DND-41 (cell line): ENCODE data around the gene LSM6.

Experiments used
- EZH2 ChIP-seq: IDR thresholded peaks from 3 replicates; pipeline ENCODE4 v1.6.1; 2012; ENCODE audit warnings: borderline replicate concordance, low read depth, mild to moderate bottlenecking, moderate library complexity, low read length, inconsistent platforms; ENCODE audit not compliant: severe bottlenecking
- TF ChIP-seq, protein P1 (sequence below): IDR thresholded peaks from 2 replicates; pipeline ENCODE4 v1.5.1; 2012; ENCODE audit warnings: borderline replicate concordance, low read length, moderate library complexity, mild to moderate bottlenecking; ENCODE audit not compliant: poor library complexity, severe bottlenecking; ENCODE audit errors: extremely low read depth

DNA sequence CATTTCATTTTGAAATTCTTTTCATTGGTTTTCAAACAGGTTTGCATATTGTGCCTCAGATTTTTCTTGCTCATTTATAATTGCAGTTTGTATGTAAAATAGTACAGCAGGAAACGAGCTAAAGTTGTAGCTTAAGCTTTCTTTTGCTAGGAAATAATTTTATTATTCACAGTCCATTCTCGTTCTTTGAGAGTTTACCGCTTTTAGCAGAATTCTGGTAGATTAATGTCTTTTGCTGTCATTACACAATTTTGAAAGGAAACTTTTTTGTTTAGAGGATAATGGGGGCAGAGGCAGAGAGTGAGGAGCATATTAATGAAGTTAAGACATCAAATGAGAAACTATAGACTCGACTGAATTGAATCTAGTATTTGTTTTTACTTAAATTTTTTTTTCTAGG is 10.5 kb downstream of the LSM6 start:
- TF ChIP-seq, protein P1, sequence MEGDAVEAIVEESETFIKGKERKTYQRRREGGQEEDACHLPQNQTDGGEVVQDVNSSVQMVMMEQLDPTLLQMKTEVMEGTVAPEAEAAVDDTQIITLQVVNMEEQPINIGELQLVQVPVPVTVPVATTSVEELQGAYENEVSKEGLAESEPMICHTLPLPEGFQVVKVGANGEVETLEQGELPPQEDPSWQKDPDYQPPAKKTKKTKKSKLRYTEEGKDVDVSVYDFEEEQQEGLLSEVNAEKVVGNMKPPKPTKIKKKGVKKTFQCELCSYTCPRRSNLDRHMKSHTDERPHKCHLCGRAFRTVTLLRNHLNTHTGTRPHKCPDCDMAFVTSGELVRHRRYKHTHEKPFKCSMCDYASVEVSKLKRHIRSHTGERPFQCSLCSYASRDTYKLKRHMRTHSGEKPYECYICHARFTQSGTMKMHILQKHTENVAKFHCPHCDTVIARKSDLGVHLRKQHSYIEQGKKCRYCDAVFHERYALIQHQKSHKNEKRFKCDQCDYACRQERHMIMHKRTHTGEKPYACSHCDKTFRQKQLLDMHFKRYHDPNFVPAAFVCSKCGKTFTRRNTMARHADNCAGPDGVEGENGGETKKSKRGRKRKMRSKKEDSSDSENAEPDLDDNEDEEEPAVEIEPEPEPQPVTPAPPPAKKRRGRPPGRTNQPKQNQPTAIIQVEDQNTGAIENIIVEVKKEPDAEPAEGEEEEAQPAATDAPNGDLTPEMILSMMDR, result no peak
- no peak for TF ChIP-seq EZH2
